ENCODE data around the gene KIF5A. TPM values are rescaled to one million over a fixed set of nuclear protein-coding genes. Genes with fewer than 3 reads are reported as not detected.

KIF5A gene
- total RNA-seq, 1 donor from 2014 or later, result 0.46 TPM

DNA sequence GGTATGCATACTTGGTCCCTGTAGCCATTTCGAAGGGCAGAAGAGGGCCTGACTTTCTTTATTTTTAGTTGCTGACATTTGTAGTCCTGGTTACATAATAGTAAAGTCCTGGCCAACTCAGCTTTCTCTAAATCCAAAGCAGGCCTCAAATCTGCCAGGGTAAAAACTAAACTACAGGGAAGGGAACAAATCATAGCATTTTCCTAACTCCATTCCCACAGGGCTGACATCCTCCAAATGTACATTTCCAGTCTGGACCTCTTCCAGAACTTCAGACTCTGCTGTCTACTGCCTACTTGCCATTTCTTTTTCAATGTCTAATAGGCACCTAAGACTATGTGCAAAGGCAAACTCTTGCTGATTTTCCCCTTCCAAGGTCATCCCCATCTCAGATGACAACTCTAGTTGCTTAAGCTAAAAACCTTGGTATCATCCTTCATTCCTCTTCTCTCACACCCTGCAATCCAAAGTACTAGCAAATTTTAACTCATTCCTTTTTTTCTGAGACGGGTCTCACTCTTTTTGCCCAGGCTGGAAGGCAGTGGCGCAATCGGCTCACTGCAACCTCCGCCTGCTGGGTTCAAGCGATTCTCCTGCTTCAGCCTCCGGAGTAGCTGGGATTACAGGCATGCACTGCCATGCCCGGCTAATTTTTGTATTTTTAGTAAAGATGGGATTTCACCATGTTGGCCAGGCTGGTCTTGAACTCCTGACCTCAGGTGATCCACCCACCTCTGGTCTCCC, 31.5 kb upstream of the KIF5A start:
- TF ChIP-seq, protein P1, sequence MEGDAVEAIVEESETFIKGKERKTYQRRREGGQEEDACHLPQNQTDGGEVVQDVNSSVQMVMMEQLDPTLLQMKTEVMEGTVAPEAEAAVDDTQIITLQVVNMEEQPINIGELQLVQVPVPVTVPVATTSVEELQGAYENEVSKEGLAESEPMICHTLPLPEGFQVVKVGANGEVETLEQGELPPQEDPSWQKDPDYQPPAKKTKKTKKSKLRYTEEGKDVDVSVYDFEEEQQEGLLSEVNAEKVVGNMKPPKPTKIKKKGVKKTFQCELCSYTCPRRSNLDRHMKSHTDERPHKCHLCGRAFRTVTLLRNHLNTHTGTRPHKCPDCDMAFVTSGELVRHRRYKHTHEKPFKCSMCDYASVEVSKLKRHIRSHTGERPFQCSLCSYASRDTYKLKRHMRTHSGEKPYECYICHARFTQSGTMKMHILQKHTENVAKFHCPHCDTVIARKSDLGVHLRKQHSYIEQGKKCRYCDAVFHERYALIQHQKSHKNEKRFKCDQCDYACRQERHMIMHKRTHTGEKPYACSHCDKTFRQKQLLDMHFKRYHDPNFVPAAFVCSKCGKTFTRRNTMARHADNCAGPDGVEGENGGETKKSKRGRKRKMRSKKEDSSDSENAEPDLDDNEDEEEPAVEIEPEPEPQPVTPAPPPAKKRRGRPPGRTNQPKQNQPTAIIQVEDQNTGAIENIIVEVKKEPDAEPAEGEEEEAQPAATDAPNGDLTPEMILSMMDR (IDR thresholded peaks at IDR 0.05; ENCODE audit: unreplicated experiment), result no peak
- peak overlapping the region; percentile 40 for H3K4me3 Mint-ChIP-seq (ENCODE audit: unreplicated experiment)
- peaks cover 33% of the 10 kb centered on the region for H3K4me1 Mint-ChIP-seq (ENCODE audit: unreplicated experiment)
- peaks cover 20% of the 10 kb centered on the region for H3K27me3 Mint-ChIP-seq (ENCODE audit: unreplicated experiment)
- DNase-seq (ENCODE audit: low spot score), result no peak
- no peaks in the 10 kb centered on the region for H3K9me3 Mint-ChIP-seq (ENCODE audit: unreplicated experiment)
- peak overlapping the region; percentile 55 for H3K27ac Mint-ChIP-seq (ENCODE audit: unreplicated experiment)
- H3K36me3 Mint-ChIP-seq (ENCODE audit: low read depth, unreplicated experiment), result peaks cover 46% of the 10 kb centered on the region

DNA sequence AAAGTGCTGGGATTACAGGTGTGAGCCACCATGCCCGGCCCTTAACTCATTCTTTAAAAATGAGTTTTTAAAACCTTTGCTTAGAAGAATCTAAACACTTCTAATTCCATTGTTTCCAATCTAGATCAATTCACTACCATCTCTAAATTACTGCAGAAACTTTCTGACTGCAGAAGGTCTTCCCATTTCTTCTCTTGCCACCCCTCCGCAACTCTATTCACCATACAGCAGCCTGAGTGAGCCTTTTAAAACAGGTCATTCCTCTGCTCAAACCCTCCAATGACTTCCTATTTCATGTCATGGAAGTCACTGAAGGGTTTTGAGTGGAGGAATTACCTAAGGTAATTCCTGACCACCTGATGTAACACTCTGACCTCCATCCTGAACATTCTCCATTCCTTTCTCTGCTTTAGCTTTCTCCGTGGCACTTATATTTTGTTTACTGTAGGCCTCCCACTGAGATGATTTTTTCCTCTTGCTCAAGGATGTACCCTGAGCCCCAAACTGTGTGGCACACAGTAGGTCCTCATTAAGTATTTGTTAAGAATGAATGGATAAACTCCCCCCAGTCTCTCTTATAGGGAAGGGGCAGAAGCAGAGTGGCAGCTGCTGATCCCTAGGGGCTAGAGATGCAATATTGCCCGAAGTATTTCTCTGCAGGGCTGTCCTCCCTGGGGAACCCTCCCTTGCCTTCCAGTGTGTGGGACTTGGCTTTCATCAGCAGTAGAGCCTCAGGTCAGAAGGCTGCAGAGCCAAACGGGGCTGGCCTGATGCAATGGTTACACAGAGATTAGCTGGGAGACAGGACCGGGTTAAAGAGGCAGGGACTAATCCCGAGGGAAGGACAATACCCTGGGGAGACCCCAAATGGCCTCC, 30.7 kb upstream of the KIF5A start:
- TF ChIP-seq, protein P1 (IDR thresholded peaks at IDR 0.05; ENCODE audit: unreplicated experiment), result no peak
- H3K4me1 Mint-ChIP-seq (ENCODE audit: unreplicated experiment), result peaks cover 39% of the 10 kb centered on the region
- DNase-seq (ENCODE audit: low spot score), result no peak
- peak overlapping the region; percentile 94 for H3K4me3 Mint-ChIP-seq (ENCODE audit: unreplicated experiment)
- no peaks in the 10 kb centered on the region for H3K9me3 Mint-ChIP-seq (ENCODE audit: unreplicated experiment)
- peak overlapping the region; percentile 92 for H3K27ac Mint-ChIP-seq (ENCODE audit: unreplicated experiment)
- H3K27me3 Mint-ChIP-seq (ENCODE audit: unreplicated experiment), result peaks cover 28% of the 10 kb centered on the region
- peaks cover 47% of the 10 kb centered on the region for H3K36me3 Mint-ChIP-seq (ENCODE audit: low read depth, unreplicated experiment)

DNA sequence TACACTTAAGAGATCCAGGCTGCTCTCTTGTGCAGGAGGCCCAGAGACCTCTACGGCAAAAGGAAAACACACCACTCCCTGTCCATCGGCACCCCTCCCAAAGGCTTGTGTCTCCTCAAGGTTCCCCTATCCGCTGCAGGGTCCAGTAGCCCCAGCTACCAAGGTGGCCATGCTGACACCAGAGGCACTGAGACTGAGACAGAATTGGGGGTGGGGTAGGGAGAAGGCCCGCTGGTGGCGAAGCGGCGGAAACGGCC, 30.1 kb upstream of the KIF5A start:
- H3K27me3 Mint-ChIP-seq (ENCODE audit: unreplicated experiment), result peaks cover 31% of the 10 kb centered on the region
- TF ChIP-seq, protein P1 (IDR thresholded peaks at IDR 0.05; ENCODE audit: unreplicated experiment), result no peak
- H3K9me3 Mint-ChIP-seq (ENCODE audit: unreplicated experiment), result no peaks in the 10 kb centered on the region
- peak overlapping the region; percentile 92 for H3K27ac Mint-ChIP-seq (ENCODE audit: unreplicated experiment)
- peaks cover 47% of the 10 kb centered on the region for H3K36me3 Mint-ChIP-seq (ENCODE audit: low read depth, unreplicated experiment)
- H3K4me3 Mint-ChIP-seq (ENCODE audit: unreplicated experiment), result peak overlapping the region; percentile 94
- peaks cover 45% of the 10 kb centered on the region for H3K4me1 Mint-ChIP-seq (ENCODE audit: unreplicated experiment)
- DNase-seq (ENCODE audit: low spot score), result no peak

DNA sequence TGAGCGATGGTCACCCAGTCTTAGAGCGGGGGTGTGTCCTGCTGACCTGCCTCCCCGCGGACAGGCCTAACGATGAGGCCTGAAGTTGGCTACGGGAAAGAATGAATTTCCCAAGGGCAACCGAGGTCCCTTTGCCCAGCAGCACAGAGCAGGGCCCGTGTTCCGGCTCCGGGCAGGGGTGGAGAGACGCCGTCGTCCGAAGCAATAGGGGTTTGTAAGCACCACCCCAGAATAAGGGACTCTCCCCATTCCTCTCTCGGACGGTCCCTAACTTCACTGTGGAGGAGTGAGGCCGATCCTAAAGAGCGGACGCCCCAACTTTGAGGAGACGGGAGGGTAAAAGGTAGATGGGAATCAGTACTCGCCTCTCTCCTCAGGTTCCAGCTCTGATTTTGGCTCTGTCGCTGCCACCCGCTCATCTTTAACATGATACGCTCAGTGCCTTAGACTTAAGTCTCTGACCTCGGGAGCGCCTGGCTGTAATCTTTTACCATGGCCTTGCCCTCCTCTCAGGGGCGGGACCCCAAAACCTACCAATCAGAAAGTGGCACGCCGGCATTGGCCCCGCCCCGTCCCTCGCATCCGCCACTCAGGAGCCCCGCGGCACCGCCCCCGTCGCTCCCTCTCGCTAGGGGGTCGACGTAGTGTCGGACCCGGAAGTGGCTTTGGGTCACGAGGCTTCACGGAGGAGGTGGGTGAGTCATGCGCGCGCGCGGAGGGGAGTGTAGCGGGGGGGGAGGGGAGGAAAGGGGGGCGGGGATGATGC, 29.6 kb upstream of the KIF5A start, which contains the start of gene DDIT3:
DDIT3 (minus strand) TSS at position 462 of the 766 bp plus-strand sequence. CDS start 3,108 bp downstream, outside the sequence.
- Mint-ChIP-seq H3K4me3 (ENCODE audit: unreplicated experiment) (peak within 1 kb of the TSS; percentile 94), H3K4me1 (ENCODE audit: unreplicated experiment) (peaks cover 46% of the 10 kb centered on the region), H3K9me3 (ENCODE audit: unreplicated experiment) (no peaks in the 10 kb centered on the region), H3K36me3 (ENCODE audit: low read depth, unreplicated experiment) (peaks cover 46% of the 10 kb centered on the region), H3K27ac (ENCODE audit: unreplicated experiment) (peak within 1 kb of the TSS; percentile 92), H3K27me3 (ENCODE audit: unreplicated experiment) (peaks cover 31% of the 10 kb centered on the region)
- peak; percentile 99 for DNase-seq (ENCODE audit: low spot score)
- TF ChIP-seq, protein P1 (IDR thresholded peaks at IDR 0.05; ENCODE audit: unreplicated experiment), result no peak
